ENCODE results near the gene TNNC1. TPM values are rescaled to one million over a fixed set of nuclear protein-coding genes. Genes with fewer than 3 reads are reported as not detected.

TNNC1 gene
- total RNA-seq: 0.34 and 0.46 TPM in 2 replicates

- Mint-ChIP-seq H3K27ac (peak within 1 kb of the TSS; percentile 92), H3K27me3 (ENCODE audit: low read depth) (no peaks in the 10 kb centered on the region), H3K4me3 (ENCODE audit: low read depth) (peak within 1 kb of the TSS; percentile 94), H3K4me1 (ENCODE audit: low read depth) (peaks cover 27% of the 10 kb centered on the region), H3K9me3 (no peaks in the 10 kb centered on the region), H3K36me3 (ENCODE audit: low read depth) (peaks cover 15% of the 10 kb centered on the region)
- DNase-seq (ENCODE audit: low spot score): no peak
- intact Hi-C loops (cut with micrococcal nuclease): loop anchor here (10.0 kb wide), 1 partner anchor 231 kb away; the partner anchor contains the start of genes GNL3 and PBRM1
Observed at GRCh38 chr3:52453496-52454249, at the start of gene TNNC1. Gene TNNC1 (minus strand): TSS chr3:52454041. CDS start chr3:52454015, 26 bp downstream.

GRCh38 chr3:52502808-52503350, 49.0 kb upstream of the TNNC1 start:
- intact Hi-C loops (cut with micrococcal nuclease): no loop called here
- Mint-ChIP-seq H3K27me3 (ENCODE audit: low read depth) (no peaks in the 10 kb centered on the region), H3K9me3 (no peaks in the 10 kb centered on the region), H3K4me1 (ENCODE audit: low read depth) (no peaks in the 10 kb centered on the region), H3K27ac (no peak overlapping the region), H3K36me3 (ENCODE audit: low read depth) (no peaks in the 10 kb centered on the region), H3K4me3 (ENCODE audit: low read depth) (no peak overlapping the region)
- DNase-seq (ENCODE audit: low spot score): no peak

- intact Hi-C loops (cut with micrococcal nuclease): no loop called here
- no peak overlapping the region for H3K27ac Mint-ChIP-seq
- H3K36me3 Mint-ChIP-seq (ENCODE audit: low read depth): no peaks in the 10 kb centered on the region
- no peaks in the 10 kb centered on the region for H3K9me3 Mint-ChIP-seq
- DNase-seq (ENCODE audit: low spot score): no peak
- no peaks in the 10 kb centered on the region for H3K27me3 Mint-ChIP-seq (ENCODE audit: low read depth)
- H3K4me3 Mint-ChIP-seq (ENCODE audit: low read depth): no peak overlapping the region
- no peaks in the 10 kb centered on the region for H3K4me1 Mint-ChIP-seq (ENCODE audit: low read depth)
Observed at GRCh38 chr3:52502001-52502400, 48.2 kb upstream of the TNNC1 start.

GRCh38 chr3:52501046-52501445, 47.2 kb upstream of the TNNC1 start:
- no peak for DNase-seq (ENCODE audit: low spot score)
- intact Hi-C loops (cut with micrococcal nuclease): no loop called here
- no peaks in the 10 kb centered on the region for H3K4me1 Mint-ChIP-seq (ENCODE audit: low read depth)
- no peak overlapping the region for H3K4me3 Mint-ChIP-seq (ENCODE audit: low read depth)
- H3K27ac Mint-ChIP-seq: no peak overlapping the region
- H3K9me3 Mint-ChIP-seq: no peaks in the 10 kb centered on the region
- no peaks in the 10 kb centered on the region for H3K27me3 Mint-ChIP-seq (ENCODE audit: low read depth)
- no peaks in the 10 kb centered on the region for H3K36me3 Mint-ChIP-seq (ENCODE audit: low read depth)

GRCh38 chr3:52498137-52499054, 44.6 kb upstream of the TNNC1 start:
- Mint-ChIP-seq H3K36me3 (ENCODE audit: low read depth) (no peaks in the 10 kb centered on the region), H3K4me3 (ENCODE audit: low read depth) (no peak overlapping the region), H3K27me3 (ENCODE audit: low read depth) (no peaks in the 10 kb centered on the region), H3K4me1 (ENCODE audit: low read depth) (no peaks in the 10 kb centered on the region), H3K9me3 (no peaks in the 10 kb centered on the region), H3K27ac (no peak overlapping the region)
- intact Hi-C loops (cut with micrococcal nuclease): no loop called here
- no peak for DNase-seq (ENCODE audit: low spot score)

GRCh38 chr3:52495777-52496602, 42.1 kb upstream of the TNNC1 start:
- H3K4me3 Mint-ChIP-seq (ENCODE audit: low read depth): no peak overlapping the region
- H3K9me3 Mint-ChIP-seq: no peaks in the 10 kb centered on the region
- DNase-seq (ENCODE audit: low spot score): no peak
- intact Hi-C loops (cut with micrococcal nuclease): no loop called here
- H3K36me3 Mint-ChIP-seq (ENCODE audit: low read depth): peaks cover 17% of the 10 kb centered on the region
- no peaks in the 10 kb centered on the region for H3K4me1 Mint-ChIP-seq (ENCODE audit: low read depth)
- H3K27ac Mint-ChIP-seq: no peak overlapping the region
- H3K27me3 Mint-ChIP-seq (ENCODE audit: low read depth): no peaks in the 10 kb centered on the region

GRCh38 chr3:52494886-52495495, 41.1 kb upstream of the TNNC1 start, which contains the start of gene STAB1:
Gene STAB1 (plus strand): TSS chr3:52495338. CDS start chr3:52495414, 76 bp downstream.
- no peaks in the 10 kb centered on the region for H3K9me3 Mint-ChIP-seq
- no peak within 1 kb of the TSS for H3K27ac Mint-ChIP-seq
- peaks cover 18% of the 10 kb centered on the region for H3K36me3 Mint-ChIP-seq (ENCODE audit: low read depth)
- no peak within 1 kb of the TSS for H3K4me3 Mint-ChIP-seq (ENCODE audit: low read depth)
- intact Hi-C loops (cut with micrococcal nuclease): no loop called here
- H3K27me3 Mint-ChIP-seq (ENCODE audit: low read depth): no peaks in the 10 kb centered on the region
- no peaks in the 10 kb centered on the region for H3K4me1 Mint-ChIP-seq (ENCODE audit: low read depth)
- DNase-seq (ENCODE audit: low spot score): no peak

GRCh38 chr3:52494445-52494844, 40.6 kb upstream of the TNNC1 start:
- Mint-ChIP-seq H3K4me3 (ENCODE audit: low read depth) (no peak overlapping the region), H3K4me1 (ENCODE audit: low read depth) (no peaks in the 10 kb centered on the region), H3K27ac (no peak overlapping the region), H3K9me3 (no peaks in the 10 kb centered on the region), H3K27me3 (ENCODE audit: low read depth) (no peaks in the 10 kb centered on the region), H3K36me3 (ENCODE audit: low read depth) (peaks cover 23% of the 10 kb centered on the region)
- intact Hi-C loops (cut with micrococcal nuclease): no loop called here
- no peak for DNase-seq (ENCODE audit: low spot score)

GRCh38 chr3:52493232-52494017, 39.6 kb upstream of the TNNC1 start:
- no peak overlapping the region for H3K27ac Mint-ChIP-seq
- no peak for DNase-seq (ENCODE audit: low spot score)
- H3K4me1 Mint-ChIP-seq (ENCODE audit: low read depth): no peaks in the 10 kb centered on the region
- H3K4me3 Mint-ChIP-seq (ENCODE audit: low read depth): no peak overlapping the region
- H3K9me3 Mint-ChIP-seq: no peaks in the 10 kb centered on the region
- H3K36me3 Mint-ChIP-seq (ENCODE audit: low read depth): peaks cover 24% of the 10 kb centered on the region
- H3K27me3 Mint-ChIP-seq (ENCODE audit: low read depth): no peaks in the 10 kb centered on the region
- intact Hi-C loops (cut with micrococcal nuclease): no loop called here

GRCh38 chr3:52492059-52492458, 38.2 kb upstream of the TNNC1 start:
- H3K4me3 Mint-ChIP-seq (ENCODE audit: low read depth): no peak overlapping the region
- H3K9me3 Mint-ChIP-seq: no peaks in the 10 kb centered on the region
- intact Hi-C loops (cut with micrococcal nuclease): no loop called here
- DNase-seq (ENCODE audit: low spot score): no peak
- peaks cover 35% of the 10 kb centered on the region for H3K36me3 Mint-ChIP-seq (ENCODE audit: low read depth)
- no peaks in the 10 kb centered on the region for H3K4me1 Mint-ChIP-seq (ENCODE audit: low read depth)
- no peak overlapping the region for H3K27ac Mint-ChIP-seq
- no peaks in the 10 kb centered on the region for H3K27me3 Mint-ChIP-seq (ENCODE audit: low read depth)

- Mint-ChIP-seq H3K9me3 (no peaks in the 10 kb centered on the region), H3K4me3 (ENCODE audit: low read depth) (no peak overlapping the region), H3K27ac (no peak overlapping the region), H3K4me1 (ENCODE audit: low read depth) (no peaks in the 10 kb centered on the region), H3K36me3 (ENCODE audit: low read depth) (peaks cover 35% of the 10 kb centered on the region), H3K27me3 (ENCODE audit: low read depth) (no peaks in the 10 kb centered on the region)
- no peak for DNase-seq (ENCODE audit: low spot score)
- intact Hi-C loops (cut with micrococcal nuclease): no loop called here
Observed at GRCh38 chr3:52490939-52491526, 37.2 kb upstream of the TNNC1 start.

All from activated T-helper 2 cell treated with anti-CD3 and anti-CD28 coated beads, Interferon-gamma antibody, Interleukin-2, Interleukin-4, amounts not matched to agents 10 μg/mL and 5 μg/mL and 100 μg/mL, durations not matched to agents 14 hours and 24 hours and 36 hours (primary cell).